Esophagus squamous epithelium (tissue), 4 donors: Measurements from ENCODE around the gene PTPRG.

Experiments used
- POLR2A ChIP-seq, 4 donors: fragments of 450-650 bp; IDR thresholded peaks; one replicate each; pipeline ENCODE4 v1.6.1; 2017; ENCODE audit warnings: antibody characterized with exemption in 4 of 4, mild to moderate bottlenecking in 4 of 4, moderate library complexity in 3 of 4
- TF ChIP-seq, protein P1 (sequence below), 6 experiments: fragments of 450-650 bp in 4 of 6; fragments of 200-600 bp in 2 of 6; sonication (generic) in 2 of 6; IDR thresholded peaks; one replicate each; pipeline ENCODE4 v1.5.1; 2016 to 2019; ENCODE audit warnings: antibody characterized with exemption in 6 of 6, mild to moderate bottlenecking in 4 of 6, moderate library complexity in 4 of 6

GRCh38 chr3:61894988-61895935 lies 333.9 kb downstream of the PTPRG start:
- TF ChIP-seq, protein P1, sequence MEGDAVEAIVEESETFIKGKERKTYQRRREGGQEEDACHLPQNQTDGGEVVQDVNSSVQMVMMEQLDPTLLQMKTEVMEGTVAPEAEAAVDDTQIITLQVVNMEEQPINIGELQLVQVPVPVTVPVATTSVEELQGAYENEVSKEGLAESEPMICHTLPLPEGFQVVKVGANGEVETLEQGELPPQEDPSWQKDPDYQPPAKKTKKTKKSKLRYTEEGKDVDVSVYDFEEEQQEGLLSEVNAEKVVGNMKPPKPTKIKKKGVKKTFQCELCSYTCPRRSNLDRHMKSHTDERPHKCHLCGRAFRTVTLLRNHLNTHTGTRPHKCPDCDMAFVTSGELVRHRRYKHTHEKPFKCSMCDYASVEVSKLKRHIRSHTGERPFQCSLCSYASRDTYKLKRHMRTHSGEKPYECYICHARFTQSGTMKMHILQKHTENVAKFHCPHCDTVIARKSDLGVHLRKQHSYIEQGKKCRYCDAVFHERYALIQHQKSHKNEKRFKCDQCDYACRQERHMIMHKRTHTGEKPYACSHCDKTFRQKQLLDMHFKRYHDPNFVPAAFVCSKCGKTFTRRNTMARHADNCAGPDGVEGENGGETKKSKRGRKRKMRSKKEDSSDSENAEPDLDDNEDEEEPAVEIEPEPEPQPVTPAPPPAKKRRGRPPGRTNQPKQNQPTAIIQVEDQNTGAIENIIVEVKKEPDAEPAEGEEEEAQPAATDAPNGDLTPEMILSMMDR (IDR thresholded peaks at IDR 0.05): no peak
- TF ChIP-seq POLR2A (IDR thresholded peaks at IDR 0.05): no peak
